ENCODE measurements around the gene FMO2. TPM values are rescaled to one million over a fixed set of nuclear protein-coding genes. Genes with fewer than 3 reads are reported as not detected.

The FMO2 gene
- total RNA-seq, 2 experiments from 2014 or later = not detected

DNA sequence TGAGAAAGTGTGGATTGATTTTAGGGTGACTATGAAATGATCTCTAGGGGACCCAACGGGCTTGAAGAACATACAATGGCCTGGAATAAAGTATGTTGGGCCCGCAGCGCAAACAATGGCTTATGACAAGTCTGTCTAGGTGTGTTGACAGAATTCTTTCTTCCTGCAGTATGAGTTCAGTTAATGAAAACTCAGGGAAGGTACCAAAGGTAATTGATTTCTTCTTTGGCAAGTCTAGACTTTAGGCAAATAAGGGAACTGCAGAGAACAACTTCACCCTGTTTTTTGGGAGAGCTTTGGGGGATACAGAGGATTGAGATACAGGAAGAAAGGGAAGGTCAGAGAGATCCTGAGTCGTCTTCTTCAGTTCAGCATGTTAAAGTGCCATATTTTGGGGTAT is 7.8 kb upstream of the FMO2 start:
- no peaks in the 10 kb centered on the region for H3K4me1 Mint-ChIP-seq
- no peak overlapping the region for H3K4me3 Mint-ChIP-seq
- ChIA-PET CTCF (interaction anchor here (0.8 kb wide), 1 partner anchor 8 kb away, joined by 3 read pairs; no protein-coding TSS in a partner anchor), POLR2A (no interaction called here)
- H3K27me3 Mint-ChIP-seq = peaks cover 16% of the 10 kb centered on the region
- ATAC-seq = no peak
- H3K36me3 Mint-ChIP-seq (ENCODE audit: low read depth) = no peaks in the 10 kb centered on the region
- H3K27ac Mint-ChIP-seq = no peak overlapping the region
- DNase-seq = no peak
- no peaks in the 10 kb centered on the region for H3K9me3 Mint-ChIP-seq (ENCODE audit: low read depth)
- intact Hi-C loops (cut with DNase I, micrococcal nuclease) = no loop called here

DNA sequence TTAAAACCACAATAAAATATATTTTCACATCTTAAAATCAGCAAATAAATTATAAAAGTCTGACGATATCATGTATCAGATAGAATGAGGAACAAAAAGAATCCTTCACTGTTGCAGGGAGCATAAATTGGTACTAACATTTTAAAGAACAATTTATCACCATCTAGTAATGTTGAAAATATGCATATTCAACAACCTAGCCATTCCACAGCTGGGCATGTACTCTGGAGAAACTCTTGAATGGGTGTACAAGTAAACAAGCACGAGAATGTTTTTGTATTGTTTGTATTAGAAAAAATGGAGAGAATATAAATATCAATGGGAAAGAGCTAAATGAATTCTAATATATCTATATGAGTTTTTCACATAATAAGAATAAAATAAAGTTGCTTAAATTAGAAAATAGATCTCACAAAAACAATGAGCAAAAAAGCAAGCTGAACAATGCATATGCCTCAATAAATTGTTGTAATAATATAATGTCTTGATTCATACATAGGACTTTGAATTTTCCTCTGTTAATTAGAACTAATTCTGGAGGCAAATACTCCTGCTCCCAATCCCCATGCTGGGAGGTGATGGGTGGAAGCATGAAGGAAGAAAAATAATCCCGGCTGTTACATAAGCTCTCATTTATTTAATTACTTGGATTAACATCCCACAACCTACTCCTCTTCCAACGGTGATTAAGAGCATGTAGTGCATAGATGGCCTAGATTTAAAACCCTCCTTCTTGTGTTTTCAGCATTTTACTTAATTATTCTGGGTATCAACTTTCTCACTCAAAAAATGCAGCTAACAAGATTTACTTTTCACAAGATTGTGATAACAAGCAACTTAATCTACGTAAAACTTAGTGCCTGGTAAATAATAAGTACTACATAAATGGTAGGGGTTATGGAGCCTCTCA is 5.5 kb upstream of the FMO2 start:
- CTCF ChIA-PET = interaction anchor here (0.6 kb wide), 1 partner anchor 284 kb away, joined by 3 read pairs; no protein-coding TSS in a partner anchor
- POLR2A ChIA-PET = no interaction called here
- Mint-ChIP-seq H3K27me3 (peaks cover 16% of the 10 kb centered on the region), H3K4me3 (no peak overlapping the region), H3K4me1 (no peaks in the 10 kb centered on the region), H3K9me3 (ENCODE audit: low read depth) (no peaks in the 10 kb centered on the region), H3K27ac (no peak overlapping the region), H3K36me3 (ENCODE audit: low read depth) (no peaks in the 10 kb centered on the region)
- DNase-seq (no peak), ATAC-seq (no peak)
- intact Hi-C loops (cut with DNase I, micrococcal nuclease) = no loop called here

DNA sequence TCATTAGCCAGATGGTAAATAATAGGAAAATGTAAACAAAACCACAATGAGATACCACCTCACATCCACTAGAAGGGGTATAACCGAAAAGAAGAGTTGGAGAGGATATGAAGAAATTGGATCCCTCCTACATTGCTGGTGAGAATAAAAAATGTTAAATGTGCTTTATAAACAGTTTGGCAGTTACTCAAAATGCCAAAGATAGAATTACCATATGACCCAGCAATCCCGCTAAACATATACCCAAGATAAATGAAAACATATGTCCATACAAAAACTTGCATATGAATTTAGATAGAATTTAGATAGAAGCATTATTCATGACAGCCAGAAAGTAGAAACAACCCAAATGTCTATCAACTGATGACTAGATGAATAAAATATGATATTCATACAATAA is 4.4 kb upstream of the FMO2 start:
- DNase-seq = no peak
- POLR2A ChIA-PET = no interaction called here

DNA sequence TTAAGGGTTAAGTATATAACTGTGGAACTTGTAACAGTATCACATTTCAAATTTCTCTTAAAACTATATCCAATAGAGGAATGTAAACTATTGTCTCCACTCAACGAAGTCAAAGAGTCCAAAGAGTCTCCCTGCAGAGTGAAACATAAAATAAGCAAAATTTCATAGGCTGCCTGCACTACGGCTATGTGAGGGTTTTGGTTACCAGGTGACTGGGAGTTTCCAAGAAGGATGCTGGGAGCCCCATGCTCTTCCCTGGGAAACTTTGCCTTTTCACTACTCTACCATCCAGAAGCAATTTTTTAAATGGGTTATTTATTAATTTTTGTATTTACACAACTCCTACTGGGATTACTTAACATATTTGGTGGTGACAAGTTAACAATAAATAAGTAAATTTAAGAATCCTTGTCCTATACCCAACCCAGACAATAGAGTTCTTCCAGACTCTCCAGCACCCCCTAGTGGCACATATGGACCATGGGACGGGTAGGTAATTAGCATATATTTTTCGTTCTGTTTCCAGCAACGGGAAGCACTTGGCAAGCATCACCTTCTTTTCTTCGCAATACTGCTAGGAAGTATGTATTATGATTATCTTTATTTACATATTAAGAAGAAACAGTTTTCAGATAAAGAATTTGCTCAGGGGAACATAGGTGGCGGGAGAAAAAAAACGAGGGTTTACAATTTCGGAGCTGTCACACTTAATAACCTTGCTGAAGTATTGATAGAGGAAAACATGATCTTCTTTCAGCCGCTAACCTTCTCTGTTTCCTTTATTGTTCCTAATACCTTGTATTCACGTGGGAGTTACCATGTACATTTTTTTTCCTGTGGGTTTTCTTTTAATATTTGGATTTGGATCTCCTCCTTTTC is 3.5 kb downstream of the FMO2 start:
- H3K27ac Mint-ChIP-seq = no peak overlapping the region
- H3K4me1 Mint-ChIP-seq = no peaks in the 10 kb centered on the region
- no peaks in the 10 kb centered on the region for H3K9me3 Mint-ChIP-seq (ENCODE audit: low read depth)
- peak; percentile 64 for DNase-seq
- H3K36me3 Mint-ChIP-seq (ENCODE audit: low read depth) = no peaks in the 10 kb centered on the region
- intact Hi-C loops (cut with DNase I, micrococcal nuclease) = loop anchor here in 1 of 2 experiments (2.0 kb wide), 4 partner anchors 108 to 1258 kb away; partner anchors contain the start of gene FMO4
- ChIA-PET POLR2A (interaction anchor here (0.6 kb wide), 1 partner anchor 15 kb away, joined by 3 read pairs; no protein-coding TSS in a partner anchor), CTCF (interaction anchor here (0.9 to 2.1 kb wide), 7 partner anchors 9 to 222 kb away, joined by 3 to 19 read pairs (median 4); partner anchors contain the start of gene FMO4)
- H3K4me3 Mint-ChIP-seq = no peak overlapping the region
- ATAC-seq = peak; percentile 69
- H3K27me3 Mint-ChIP-seq = peaks cover 16% of the 10 kb centered on the region

More for the DNA sequence above, 4.4 kb upstream of the FMO2 start:
- intact Hi-C loops (cut with DNase I, micrococcal nuclease) = no loop called here
- Mint-ChIP-seq H3K4me1 (no peaks in the 10 kb centered on the region), H3K27ac (no peak overlapping the region), H3K27me3 (peaks cover 17% of the 10 kb centered on the region), H3K36me3 (ENCODE audit: low read depth) (no peaks in the 10 kb centered on the region), H3K9me3 (ENCODE audit: low read depth) (no peaks in the 10 kb centered on the region), H3K4me3 (no peak overlapping the region)
- CTCF ChIA-PET = no interaction called here
- no peak for ATAC-seq

DNA sequence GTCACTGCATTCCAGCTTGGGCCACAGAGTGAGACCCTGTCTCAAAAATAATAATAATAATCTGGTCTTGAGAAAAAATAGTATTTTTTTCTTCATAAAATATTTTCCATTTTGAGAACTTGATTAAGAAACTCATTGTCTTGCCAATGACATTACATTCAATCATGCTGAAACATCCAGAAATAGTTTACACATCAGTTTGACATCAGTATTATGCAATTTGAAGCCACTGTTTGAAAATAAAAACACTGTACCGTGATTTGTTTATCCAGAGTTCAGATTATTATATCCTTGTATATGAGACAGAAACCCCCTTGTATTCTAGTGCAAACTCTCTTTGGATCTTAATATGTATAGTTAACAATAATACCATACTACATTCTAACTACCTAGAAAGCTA is 6.9 kb downstream of the FMO2 start:
- POLR2A ChIA-PET = no interaction called here
- no peaks in the 10 kb centered on the region for H3K9me3 Mint-ChIP-seq (ENCODE audit: low read depth)
- intact Hi-C loops (cut with DNase I, micrococcal nuclease) = no loop called here

DNA sequence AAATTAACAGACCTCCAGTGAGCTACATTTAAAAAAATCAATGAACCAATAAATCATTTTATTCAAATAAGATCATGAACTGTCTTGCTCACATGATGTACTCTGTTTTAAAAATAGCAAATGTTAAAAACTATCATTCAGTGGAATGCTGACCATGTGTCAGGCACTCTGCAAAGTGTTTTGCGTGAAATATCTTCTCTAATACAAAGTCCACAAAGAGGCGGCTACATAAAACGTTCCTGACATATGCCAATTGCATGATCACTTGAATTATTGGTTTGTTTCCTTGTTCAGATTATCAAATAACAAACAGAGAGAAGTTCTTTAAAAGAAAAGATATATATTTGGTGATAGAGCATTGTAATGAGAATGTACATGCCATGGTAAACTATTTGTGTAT is 10.7 kb downstream of the FMO2 start:
- CTCF ChIA-PET = no interaction called here
- no peak overlapping the region for H3K4me3 Mint-ChIP-seq

More for the DNA sequence above, 6.9 kb downstream of the FMO2 start:
- no peak for ATAC-seq
- no peaks in the 10 kb centered on the region for H3K36me3 Mint-ChIP-seq (ENCODE audit: low read depth)
- CTCF ChIA-PET = no interaction called here
- H3K27me3 Mint-ChIP-seq = peaks cover 7% of the 10 kb centered on the region
- no peak overlapping the region for H3K4me3 Mint-ChIP-seq
- DNase-seq = no peak
- no peaks in the 10 kb centered on the region for H3K4me1 Mint-ChIP-seq
- no peak overlapping the region for H3K27ac Mint-ChIP-seq

DNA sequence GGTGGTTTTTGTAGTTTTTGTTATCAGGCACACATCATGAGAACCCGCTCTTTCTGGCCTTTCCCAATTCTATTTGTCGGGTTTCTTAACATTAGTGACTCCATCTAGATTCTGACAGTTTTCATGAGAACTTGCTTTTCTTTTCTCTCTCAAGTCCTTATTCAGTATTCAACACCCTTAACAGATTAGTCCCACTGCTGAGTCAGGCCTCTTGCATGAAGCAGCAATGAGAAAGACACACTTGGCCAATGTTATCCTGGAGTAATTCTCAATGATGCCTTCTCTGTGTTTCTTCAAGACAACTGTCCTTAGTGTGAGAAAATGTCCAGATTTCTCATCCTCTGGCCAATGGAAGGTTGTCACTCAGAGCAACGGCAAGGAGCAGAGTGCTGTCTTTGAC is 11.3 kb downstream of the FMO2 start:
- ATAC-seq (no peak), DNase-seq (no peak)
- no peak overlapping the region for H3K27ac Mint-ChIP-seq
- H3K9me3 Mint-ChIP-seq (ENCODE audit: low read depth) = no peaks in the 10 kb centered on the region
- intact Hi-C loops (cut with DNase I, micrococcal nuclease) = no loop called here
- ChIA-PET POLR2A (no interaction called here), CTCF (no interaction called here)
- H3K27me3 Mint-ChIP-seq = peaks cover 3% of the 10 kb centered on the region
- no peak overlapping the region for H3K4me3 Mint-ChIP-seq
- H3K4me1 Mint-ChIP-seq = no peaks in the 10 kb centered on the region
- H3K36me3 Mint-ChIP-seq (ENCODE audit: low read depth) = no peaks in the 10 kb centered on the region

More for the DNA sequence above, 10.7 kb downstream of the FMO2 start:
- Mint-ChIP-seq H3K27me3 (peaks cover 3% of the 10 kb centered on the region), H3K36me3 (ENCODE audit: low read depth) (no peaks in the 10 kb centered on the region), H3K4me1 (no peaks in the 10 kb centered on the region), H3K9me3 (ENCODE audit: low read depth) (no peaks in the 10 kb centered on the region), H3K27ac (no peak overlapping the region)
- POLR2A ChIA-PET = no interaction called here
- intact Hi-C loops (cut with DNase I, micrococcal nuclease) = no loop called here
- ATAC-seq (no peak), DNase-seq (no peak)

DNA sequence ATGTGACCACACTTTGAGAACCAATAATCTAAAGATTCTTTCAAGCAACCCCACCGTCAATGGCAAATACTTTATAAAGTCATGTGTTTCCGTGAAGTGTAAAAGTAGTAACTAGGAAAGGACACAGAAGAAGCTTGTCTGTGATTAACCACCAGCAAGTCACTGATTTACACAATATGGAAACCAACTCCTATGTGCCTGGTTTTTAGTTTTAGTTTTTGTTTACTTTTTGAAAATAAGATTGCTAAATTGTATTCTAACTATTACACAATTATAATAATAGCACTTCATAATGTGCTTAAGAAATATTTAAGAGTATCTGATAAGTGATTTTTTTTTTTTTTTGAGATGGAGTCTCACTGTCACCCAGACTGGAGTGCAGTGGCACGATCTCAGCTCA is 13.0 kb downstream of the FMO2 start:
- H3K4me1 Mint-ChIP-seq = no peaks in the 10 kb centered on the region
- H3K27ac Mint-ChIP-seq = no peak overlapping the region
- ChIA-PET CTCF (interaction anchor here (1.0 kb wide), 2 partner anchors 8 to 10 kb away, joined by 3 to 6 read pairs; no protein-coding TSS in a partner anchor), POLR2A (no interaction called here)
- ATAC-seq (no peak), DNase-seq (no peak)
- H3K9me3 Mint-ChIP-seq (ENCODE audit: low read depth) = no peaks in the 10 kb centered on the region
- H3K27me3 Mint-ChIP-seq = peaks cover 6% of the 10 kb centered on the region
- intact Hi-C loops (cut with DNase I, micrococcal nuclease) = no loop called here
- H3K36me3 Mint-ChIP-seq (ENCODE audit: low read depth) = no peaks in the 10 kb centered on the region
- H3K4me3 Mint-ChIP-seq = no peak overlapping the region

DNA sequence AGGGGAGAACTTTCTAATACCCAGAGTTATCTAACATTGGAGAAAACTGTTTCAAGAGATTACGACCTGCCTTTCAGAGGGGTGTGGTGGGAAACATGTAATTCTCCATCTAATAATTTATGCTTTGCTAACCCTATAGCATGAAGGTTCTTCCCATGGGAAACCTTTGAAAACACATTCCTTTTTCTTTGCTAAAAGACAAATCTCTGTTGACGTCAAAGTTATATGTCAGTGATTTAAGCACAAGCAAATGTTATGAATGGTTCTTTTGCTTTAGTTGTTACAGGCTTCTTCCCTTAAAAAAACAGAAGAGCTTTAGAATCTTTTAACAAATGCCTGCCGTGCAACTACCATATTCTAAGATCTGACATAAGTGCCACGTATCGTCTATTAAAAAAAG is 19.2 kb downstream of the FMO2 start:
- CTCF ChIA-PET = no interaction called here
- Mint-ChIP-seq H3K4me3 (no peak overlapping the region), H3K36me3 (ENCODE audit: low read depth) (no peaks in the 10 kb centered on the region), H3K27ac (no peak overlapping the region), H3K4me1 (no peaks in the 10 kb centered on the region), H3K9me3 (ENCODE audit: low read depth) (no peaks in the 10 kb centered on the region), H3K27me3 (peaks cover 16% of the 10 kb centered on the region)
- DNase-seq (no peak), ATAC-seq (no peak)
- POLR2A ChIA-PET = no interaction called here
- intact Hi-C loops (cut with DNase I, micrococcal nuclease) = no loop called here

DNA sequence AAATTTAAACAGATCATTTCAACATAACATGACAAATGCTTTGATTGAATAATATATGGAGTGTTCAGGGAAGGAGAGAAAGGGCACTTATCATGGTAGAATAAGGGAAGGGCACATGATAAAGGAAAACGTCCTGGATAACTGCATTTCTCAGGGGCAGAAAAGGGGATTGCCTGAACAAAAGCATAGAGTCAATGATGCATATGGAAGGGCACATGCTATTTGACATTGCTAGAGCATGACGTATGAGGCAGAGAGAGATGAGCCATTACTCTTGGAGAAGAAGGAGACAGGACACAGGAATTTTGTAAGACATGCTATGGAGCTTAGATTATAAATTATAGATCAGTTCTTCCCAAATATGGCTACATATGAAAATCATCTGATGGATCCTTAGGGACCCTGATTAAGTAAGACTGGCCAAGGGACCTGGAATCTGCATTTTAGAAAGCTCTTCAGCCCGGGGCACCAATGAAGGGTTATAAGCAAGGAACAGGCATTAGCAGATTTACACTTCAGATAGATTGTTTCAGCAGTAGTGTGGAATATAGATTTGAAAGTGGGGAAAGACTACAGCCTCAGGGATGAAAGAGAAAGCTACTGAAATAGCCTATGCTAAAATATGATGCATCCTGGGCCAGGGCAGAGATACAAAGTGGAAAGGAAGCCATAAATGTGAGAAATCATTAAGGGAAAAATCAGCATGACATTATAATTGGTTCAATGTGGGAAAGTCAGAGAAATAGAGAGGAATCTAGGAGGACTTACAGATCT is 21.3 kb downstream of the FMO2 start:
- CTCF ChIA-PET = interaction anchor here (1.1 kb wide), 1 partner anchor 17 kb away, joined by 3 read pairs; no protein-coding TSS in a partner anchor
- ATAC-seq (no peak), DNase-seq (no peak)
- intact Hi-C loops (cut with DNase I, micrococcal nuclease) = no loop called here
- POLR2A ChIA-PET = no interaction called here
- H3K4me1 Mint-ChIP-seq = no peaks in the 10 kb centered on the region
- peaks cover 16% of the 10 kb centered on the region for H3K27me3 Mint-ChIP-seq
- no peak overlapping the region for H3K27ac Mint-ChIP-seq
- H3K4me3 Mint-ChIP-seq = no peak overlapping the region
- no peaks in the 10 kb centered on the region for H3K9me3 Mint-ChIP-seq (ENCODE audit: low read depth)
- H3K36me3 Mint-ChIP-seq (ENCODE audit: low read depth) = no peaks in the 10 kb centered on the region

DNA sequence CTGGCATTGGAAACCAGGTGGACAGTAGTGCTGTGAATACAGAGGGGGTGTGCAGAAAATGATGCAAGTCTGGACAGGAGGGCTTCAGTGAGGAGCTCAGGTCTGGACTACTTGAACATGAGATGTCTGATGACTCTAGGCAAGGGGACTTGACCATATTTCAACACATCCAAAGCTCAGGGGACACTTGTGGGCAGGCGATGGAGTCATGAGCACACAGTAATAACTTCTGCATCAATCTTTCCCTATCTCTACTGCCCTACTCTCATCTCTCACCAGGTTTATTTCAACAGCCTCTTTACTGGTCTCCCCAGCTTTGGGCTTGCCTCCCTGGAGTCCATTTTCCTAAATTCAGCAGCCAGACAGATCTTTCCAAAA is 21.9 kb downstream of the FMO2 start:
- DNase-seq (no peak), ATAC-seq (no peak)
- Mint-ChIP-seq H3K4me1 (no peaks in the 10 kb centered on the region), H3K27me3 (peaks cover 15% of the 10 kb centered on the region), H3K9me3 (ENCODE audit: low read depth) (no peaks in the 10 kb centered on the region), H3K36me3 (ENCODE audit: low read depth) (no peaks in the 10 kb centered on the region), H3K4me3 (no peak overlapping the region), H3K27ac (no peak overlapping the region)
- POLR2A ChIA-PET = no interaction called here
- intact Hi-C loops (cut with DNase I, micrococcal nuclease) = no loop called here
- CTCF ChIA-PET = interaction anchor here (1.1 kb wide), 1 partner anchor 17 kb away, joined by 3 read pairs; no protein-coding TSS in a partner anchor

All from activated CD4-positive, alpha-beta T cell treated with anti-CD3 and anti-CD28 coated beads for 36 hours (primary cell).